Motor neuron (in vitro differentiated cells): ENCODE data around the gene DNAJC15. TPM values are rescaled to one million over a fixed set of nuclear protein-coding genes. Genes with fewer than 3 reads are reported as not detected.
A peak's percentile ranks its signal among the peaks of the same experiment; 100 is the strongest.
"Not testable (repeated sequence)": the region's sequence is repeated elsewhere in the genome, so short reads cannot be mapped to it uniquely, and the experiment has no call there.

ENCODE experiments used
- ATAC-seq, 8 experiments: fragments of 200-7000 bp; cut with Tn5 transposase; replicated peaks in 6 of 8; 2 replicates each; pipeline ENCODE4 v1.8.0; 2021; ENCODE audit warnings: mild to moderate bottlenecking in 8 of 8, moderate library complexity in 8 of 8
- H3K27ac ChIP-seq, 2 donors: fragments of 250-450 bp; sonication (Bioruptor Pico); 2 replicates each; pipeline ENCODE4 v1.9.0; 2021; ENCODE audit warnings: antibody characterized with exemption in 2 of 2, mild to moderate bottlenecking in 2 of 2, moderate library complexity in 1 of 2
- H3K4me1 ChIP-seq, 2 donors: fragments of 250-450 bp; sonication (Bioruptor Pico); replicated peaks in 1 of 2; 2 replicates each; pipeline ENCODE4 v1.6.1; 2021; ENCODE audit warnings: antibody characterized with exemption in 2 of 2, mild to moderate bottlenecking in 2 of 2, moderate library complexity in 1 of 2
- H3K4me3 ChIP-seq, 5 donors: fragments of 250-450 bp; sonication (Bioruptor Pico); 2 replicates each; pipeline ENCODE4 v1.9.0; 2021; ENCODE audit warnings: antibody characterized with exemption in 5 of 5, mild to moderate bottlenecking in 5 of 5, moderate library complexity in 4 of 5
- WGBS, 10 experiments: fragments of 450-650 bp; shearing (Covaris generic); methylation state at CpG; one replicate each; pipeline ENCODE4 v1.0.0; 2022; 5-methylcytosine and 5-hydroxymethylcytosine counted together
- in situ Hi-C, 9 experiments: fragments of 400-800 bp; cut with MboI; loops; one replicate each; pipeline ENCODE4 v1.15.0; 2021; ENCODE audit warnings: low sequenced_read_pairs in 9 of 9, low pct_unique_long_range_greater_than_20kb in 2 of 9; ENCODE audit not compliant: unreplicated experiment in 9 of 9
- total RNA-seq, 8 experiments: library from RNA; unstranded; fragments of 300-600 nt; gene quantifications; 2 replicates each; pipeline versions ENCODE4 v1.2.3 to v1.2.4, GENCODE V29; 2022

Gene DNAJC15
- 10 to 100 TPM in 2 of 8 experiments, 1 to 10 TPM in 3, under 1 TPM in 3; 0.13 to 14.4 (median 1.9) TPM for total RNA-seq

DNA sequence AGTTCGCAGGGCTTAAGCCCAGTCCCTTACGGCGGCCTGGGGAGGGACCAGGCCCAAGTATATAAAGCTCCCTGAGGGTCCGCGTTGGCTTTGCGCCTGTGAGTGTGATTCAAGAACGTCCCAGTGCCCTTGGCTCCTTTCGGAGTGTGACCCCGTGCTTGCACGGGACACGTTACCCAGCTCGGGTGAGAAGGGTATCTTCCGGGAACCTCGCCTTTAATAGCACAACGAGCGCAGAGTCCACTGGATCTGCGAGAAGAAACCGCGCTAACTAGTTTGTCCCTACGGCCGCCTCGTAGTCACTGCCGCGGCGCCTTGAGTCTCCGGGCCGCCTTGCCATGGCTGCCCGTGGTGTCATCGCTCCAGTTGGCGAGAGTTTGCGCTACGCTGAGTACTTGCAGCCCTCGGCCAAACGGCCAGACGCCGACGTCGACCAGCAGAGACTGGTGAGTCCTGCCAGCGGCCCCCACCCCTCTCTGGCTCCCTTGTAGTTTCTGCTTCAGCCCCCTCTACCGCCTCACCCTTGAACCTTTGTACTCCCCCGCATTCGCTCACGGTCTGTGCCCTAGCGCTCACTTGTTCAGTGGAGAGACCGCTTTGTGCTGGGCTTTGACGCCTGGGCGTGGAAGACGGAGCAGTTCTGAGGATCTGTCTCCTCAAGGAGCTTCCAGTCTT is at the start of gene DNAJC15:
Gene DNAJC15, plus strand, starts transcription at position 298 of the 675 bp plus-strand sequence. Its CDS starts 41 bp downstream, at position 339.
- Histone ChIP-seq H3K4me3 (peak within 1 kb of the TSS in 3 of 5 donors; percentile 18 to 33 (median 30)), H3K4me1 (no peaks in the 10 kb centered on the region), H3K27ac (no peak within 1 kb of the TSS)
- ATAC-seq: peak in 5 of 8 experiments; percentile 15 to 92 (median 89)
- in situ Hi-C loops: no loop called here
- 3 to 99% (median 43%) methylated on average over 5 to 14 of the region's 48 CpGs; no CpG with 5 or more reads in 6 of the 10 experiments for WGBS, 10 experiments

- 75 to 100% (median 100%) methylated on average over 1 to 3 of the region's 3 CpGs; no CpG with 5 or more reads in 1 of the 10 experiments for WGBS, 10 experiments
- H3K27ac ChIP-seq: no peak overlapping the region
- H3K4me1 ChIP-seq: peaks cover 11 to 27% of the 10 kb centered on the region in 2 donors
- ATAC-seq: no peak
- no peak overlapping the region for H3K4me3 ChIP-seq
- in situ Hi-C loops: no loop called here
Observed at GRCh38 chr13:42976066-42976465, 47.3 kb upstream of the DNAJC15 start.

DNA sequence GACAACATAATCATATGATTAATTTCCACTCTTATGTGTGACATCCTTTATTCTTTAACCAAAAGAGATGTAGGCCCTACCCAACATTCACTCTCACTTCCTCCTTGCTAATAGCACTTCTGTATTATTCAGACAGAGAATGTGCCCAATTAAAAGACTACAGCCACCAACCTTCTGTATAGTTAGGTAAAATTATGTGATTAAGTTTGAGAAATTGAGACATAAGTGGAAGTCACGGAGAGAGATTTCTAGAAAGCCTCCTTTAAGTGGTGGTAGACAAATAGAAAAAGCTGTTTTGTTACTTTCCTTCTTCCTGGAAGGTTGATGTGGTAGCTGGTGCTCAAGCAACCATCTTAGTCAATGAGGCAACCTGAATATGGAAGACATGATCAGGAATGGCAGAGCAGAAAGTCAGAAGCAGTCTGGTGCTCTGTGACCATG is 46.1 kb upstream of the DNAJC15 start:
- Histone ChIP-seq H3K4me1 (peaks cover 0 to 21% of the 10 kb centered on the region in 2 donors), H3K27ac (no peak overlapping the region), H3K4me3 (no peak overlapping the region)
- WGBS, 10 experiments: 83 to 100% (median 100%) methylated on average over 1 of the region's 1 CpG; no CpG with 5 or more reads in 2 of the 10 experiments
- in situ Hi-C loops: no loop called here
- ATAC-seq: no peak

DNA sequence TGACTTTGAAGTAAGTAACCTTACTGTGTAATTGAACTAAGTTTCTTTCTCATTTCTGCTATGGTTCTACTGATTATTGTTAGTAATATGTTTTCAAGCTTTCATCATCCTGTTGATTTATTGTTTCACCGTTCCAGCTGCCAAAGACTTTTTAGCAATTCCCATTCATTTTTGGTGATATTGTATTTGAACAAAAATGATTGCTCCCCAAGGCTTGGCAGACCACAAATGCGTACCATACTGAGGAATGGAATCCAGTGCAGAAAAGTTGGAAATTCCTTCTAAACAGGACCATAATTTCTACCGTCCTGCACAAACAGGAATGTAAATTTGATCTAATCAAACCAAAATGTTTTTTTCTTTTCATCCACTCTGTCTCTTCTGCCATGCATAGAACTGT is 42.1 kb upstream of the DNAJC15 start:
- in situ Hi-C loops: no loop called here
- H3K4me3 ChIP-seq: no peak overlapping the region
- WGBS, 10 experiments: 0 to 100% (median 31%) methylated on average over 1 to 3 of the region's 3 CpGs; no CpG with 5 or more reads in 1 of the 10 experiments
- peaks cover 0 to 10% of the 10 kb centered on the region in 2 donors for H3K4me1 ChIP-seq
- ATAC-seq: peak in 3 of 8 experiments; percentile 30 to 48 (median 45)
- no peak overlapping the region for H3K27ac ChIP-seq

DNA sequence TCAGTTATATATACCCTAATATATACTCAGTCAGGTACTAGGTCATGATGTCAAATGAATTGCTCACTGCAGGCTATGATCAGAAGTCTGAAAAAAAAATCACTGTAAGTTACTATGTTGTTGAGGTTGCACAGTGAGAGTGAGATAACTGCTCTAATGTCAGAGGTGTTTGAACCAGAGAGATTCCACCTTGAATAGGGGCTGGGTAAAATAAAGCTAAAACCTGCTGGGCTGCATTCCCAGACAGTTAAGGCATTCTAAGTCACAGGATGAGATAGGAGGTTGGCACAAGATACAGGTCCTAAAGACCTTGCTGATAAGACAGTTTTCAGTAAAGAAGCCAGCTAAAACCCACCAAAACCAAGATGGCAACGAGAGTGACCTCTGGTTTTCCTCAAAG is 41.5 kb upstream of the DNAJC15 start:
- in situ Hi-C loops: no loop called here
- 40 to 60% (median 50%) methylated on average over 1 of the region's 1 CpG; no CpG with 5 or more reads in 7 of the 10 experiments for WGBS, 10 experiments
- no peak for ATAC-seq
- no peak overlapping the region for H3K27ac ChIP-seq
- no peak overlapping the region for H3K4me3 ChIP-seq
- H3K4me1 ChIP-seq: peaks cover 0 to 10% of the 10 kb centered on the region in 2 donors

- H3K27ac ChIP-seq: no peak overlapping the region
- in situ Hi-C loops: no loop called here
- no peak overlapping the region for H3K4me3 ChIP-seq
- H3K4me1 ChIP-seq: peaks cover 0 to 10% of the 10 kb centered on the region in 2 donors
- no peak for ATAC-seq
Observed at GRCh38 chr13:42984026-42984425, 39.4 kb upstream of the DNAJC15 start.

- Histone ChIP-seq H3K4me1 (peaks cover 0 to 10% of the 10 kb centered on the region in 2 donors), H3K27ac (no peak overlapping the region), H3K4me3 (no peak overlapping the region)
- ATAC-seq: no peak
- WGBS, 10 experiments: 70 to 100% (median 100%) methylated on average over 1 of the region's 1 CpG; no CpG with 5 or more reads in 3 of the 10 experiments
- in situ Hi-C loops: no loop called here
Observed at GRCh38 chr13:42984691-42985090, 38.7 kb upstream of the DNAJC15 start.

- in situ Hi-C loops: no loop called here
- H3K27ac ChIP-seq: no peak overlapping the region
- WGBS, 10 experiments: 8 to 81% (median 46%) methylated on average over 1 to 5 of the region's 8 CpGs; no CpG with 5 or more reads in 2 of the 10 experiments
- no peak for ATAC-seq
- H3K4me1 ChIP-seq: peaks cover 3 to 14% of the 10 kb centered on the region in 2 donors
- no peak overlapping the region for H3K4me3 ChIP-seq
Observed at GRCh38 chr13:42985312-42986175, 37.8 kb upstream of the DNAJC15 start.

GRCh38 chr13:42986176-42986574 is 37.2 kb upstream of the DNAJC15 start:
- Histone ChIP-seq H3K27ac (no peak overlapping the region), H3K4me3 (no peak overlapping the region), H3K4me1 (peaks cover 9 to 14% of the 10 kb centered on the region in 2 donors)
- in situ Hi-C loops: no loop called here
- 0 to 100% (median 20%) methylated on average over 1 to 3 of the region's 7 CpGs; no CpG with 5 or more reads in 3 of the 10 experiments for WGBS, 10 experiments
- no peak for ATAC-seq

GRCh38 chr13:42990291-42991232 is 32.8 kb upstream of the DNAJC15 start:
- WGBS, 10 experiments: 36 to 100% (median 62%) methylated on average over 1 to 10 of the region's 10 CpGs
- H3K27ac ChIP-seq: no peak overlapping the region

DNA sequence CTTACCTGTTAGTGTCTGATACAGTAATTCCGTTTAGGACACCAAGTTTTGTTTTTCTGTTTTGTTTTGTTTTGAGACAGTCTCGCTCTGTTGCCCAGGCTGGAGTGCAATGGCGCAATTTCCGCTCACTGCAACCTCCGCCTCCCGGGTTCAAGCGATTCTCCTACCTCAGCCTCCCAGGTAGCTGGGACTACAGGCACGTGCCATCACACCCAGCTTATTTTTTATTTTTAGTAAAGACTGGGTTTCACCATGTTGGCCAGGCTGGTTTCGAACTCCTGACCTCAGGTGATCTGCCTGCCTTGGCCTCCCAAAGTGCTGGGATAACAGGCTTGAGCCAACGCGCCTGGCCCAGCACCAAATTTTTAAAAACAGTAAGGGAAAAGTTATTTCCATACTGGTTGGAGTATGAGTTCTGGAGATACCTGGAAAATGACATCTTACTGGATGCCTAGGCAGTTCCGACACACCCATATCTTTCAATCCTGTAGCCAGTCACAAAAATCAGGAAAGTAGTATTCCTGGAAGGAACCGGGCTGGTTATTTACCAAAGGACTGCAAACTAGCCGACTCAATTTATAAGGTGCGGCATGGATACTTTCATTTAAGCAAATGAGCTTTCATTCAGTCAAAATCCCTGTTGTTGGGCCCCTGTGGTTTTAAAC is 32.0 kb upstream of the DNAJC15 start:
- 54 to 89% (median 86%) methylated on average over 3 to 15 of the region's 15 CpGs; no CpG with 5 or more reads in 3 of the 10 experiments for WGBS, 10 experiments
- H3K4me3 ChIP-seq, in situ Hi-C loops, H3K27ac ChIP-seq, ATAC-seq: not testable (repeated sequence)
- peaks cover 12 to 14% of the 10 kb centered on the region in 2 donors for H3K4me1 ChIP-seq

More at GRCh38 chr13:42990291-42991232, 32.8 kb upstream of the DNAJC15 start:
- peak in 6 of 8 experiments; percentile 16 to 65 (median 54) for ATAC-seq
- peaks cover 12 to 14% of the 10 kb centered on the region in 2 donors for H3K4me1 ChIP-seq
- in situ Hi-C loops: no loop called here
- H3K4me3 ChIP-seq: no peak overlapping the region
